Stimulated activated CD4-positive, alpha-beta T cell treated with anti-CD3 and anti-CD28 coated beads, Interleukin-2, amount 100 ng/mL, for 24 hours (primary cell): ENCODE data around the gene ST6GAL2.

Experiments used
- DNase-seq, 2 donors: peaks; one replicate each; pipeline ENCODE4 v3.0.0-alpha.2; 2020

ST6GAL2 gene

GRCh38 chr2:106816974-106817373 is 69.0 kb downstream of the ST6GAL2 start:
- DNase-seq, result no peak

DNA sequence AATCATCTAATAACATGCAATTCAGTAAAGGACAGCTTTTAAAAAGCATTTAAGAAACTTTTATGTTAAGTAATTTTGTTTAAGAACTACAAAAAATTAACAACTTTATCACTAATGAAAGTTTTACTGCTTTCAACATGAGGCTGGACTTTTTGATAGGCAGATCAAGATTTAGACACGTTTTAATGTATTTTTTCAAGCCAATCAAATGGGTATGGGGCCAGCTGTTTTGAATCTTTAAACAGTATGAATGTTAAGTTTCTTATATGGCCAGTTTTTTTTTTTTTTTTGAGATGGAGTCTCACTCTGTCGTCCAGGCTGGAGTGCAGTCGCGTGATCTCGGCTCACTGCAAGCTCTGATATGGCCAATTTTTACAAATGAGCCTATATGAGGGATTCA is 73.1 kb downstream of the ST6GAL2 start:
- no peak for DNase-seq

GRCh38 chr2:106812383-106812782 is 73.6 kb downstream of the ST6GAL2 start:
- DNase-seq, result no peak

DNA sequence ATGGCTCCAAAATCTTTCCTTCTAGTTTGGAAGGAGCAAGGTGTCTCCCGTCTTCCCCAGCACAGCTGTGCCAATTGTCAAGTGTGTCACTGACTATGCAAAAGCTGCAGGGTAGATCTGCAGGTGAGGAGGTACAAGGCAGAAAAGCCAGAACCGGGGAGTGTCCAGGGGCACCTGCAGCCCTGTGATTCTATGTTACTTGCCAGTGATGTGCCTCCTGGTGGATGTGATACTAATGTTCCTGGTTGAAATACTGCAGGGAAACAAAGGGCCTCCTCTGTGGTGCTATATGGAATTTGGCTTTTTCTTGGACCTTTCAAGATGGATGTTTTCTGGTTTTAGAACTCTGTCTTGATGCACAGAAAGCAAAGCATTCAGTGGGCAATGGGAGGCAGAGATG is 80.3 kb downstream of the ST6GAL2 start:
- no peak for DNase-seq

DNA sequence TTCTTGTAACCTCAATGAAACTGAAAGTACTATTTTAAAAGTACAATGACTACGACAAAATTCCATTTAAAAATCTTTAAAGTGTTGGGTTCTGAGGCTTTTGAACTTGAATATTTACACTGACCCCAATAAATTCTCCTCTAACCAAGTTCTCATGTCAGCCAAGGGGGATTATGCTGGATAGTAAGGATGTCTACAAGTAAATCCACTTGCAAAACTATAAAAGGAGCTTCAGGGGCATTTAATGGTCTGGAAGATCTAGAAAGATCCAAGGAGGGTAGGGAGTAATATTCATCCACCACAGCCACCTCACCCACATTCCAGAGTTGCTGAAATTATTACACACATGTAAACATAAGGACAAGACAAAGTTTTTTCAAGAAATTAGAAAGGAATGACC is 81.8 kb downstream of the ST6GAL2 start:
- DNase-seq, result no peak

DNA sequence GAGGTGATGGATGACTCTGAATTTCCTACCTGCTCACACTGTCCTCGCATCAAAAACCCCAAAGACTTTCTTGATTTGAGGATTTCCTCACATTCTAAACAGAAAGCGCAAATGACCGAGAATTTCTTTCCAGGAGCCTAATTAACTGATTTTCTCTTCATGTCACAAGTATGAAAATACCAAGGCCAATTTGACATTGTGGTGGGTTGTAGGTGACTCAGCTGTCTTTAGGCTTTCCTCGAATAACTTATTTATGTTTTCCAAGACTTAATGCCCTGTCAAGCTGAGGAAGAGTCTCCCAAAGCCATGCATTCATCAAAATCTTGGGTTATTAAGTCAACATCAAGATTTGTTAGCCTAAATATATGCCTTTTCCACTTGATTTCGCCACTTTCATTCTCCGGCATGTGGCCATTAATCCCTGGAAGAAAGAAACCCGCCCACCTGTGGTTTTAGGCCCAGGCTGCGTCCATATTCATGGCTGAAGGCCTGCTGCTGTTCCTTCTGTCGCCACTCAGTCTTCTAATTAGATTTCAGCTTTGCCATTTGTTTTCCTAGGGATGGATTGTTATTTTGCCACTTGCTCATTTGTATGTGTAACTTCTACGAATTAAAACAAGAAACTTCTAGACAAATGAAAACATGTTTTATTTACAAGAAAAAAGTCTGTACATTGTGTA is 84.9 kb downstream of the ST6GAL2 start:
- no peak for DNase-seq

GRCh38 chr2:106800180-106800579 is 85.8 kb downstream of the ST6GAL2 start:
- no peak for DNase-seq

GRCh38 chr2:106798826-106799552 is 87.0 kb downstream of the ST6GAL2 start:
- no peak for DNase-seq

DNA sequence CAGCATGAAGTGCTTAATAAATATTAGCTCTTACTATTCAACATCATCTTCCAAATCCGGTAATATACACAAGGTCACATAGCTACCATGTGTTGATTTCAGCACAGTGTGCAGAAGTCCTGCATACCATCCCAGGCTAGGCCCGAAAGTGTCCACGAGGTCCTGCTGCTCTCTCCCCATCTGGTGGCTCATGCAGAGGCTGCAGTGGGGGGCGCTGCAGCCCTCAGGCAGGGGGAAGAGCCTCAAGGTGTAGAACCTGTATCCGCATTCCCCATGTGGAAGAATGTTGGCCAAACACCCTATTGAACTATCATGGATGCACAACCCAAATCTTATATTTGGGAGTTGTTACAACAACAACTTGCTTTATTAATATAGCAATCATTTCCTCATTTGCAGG is 88.5 kb downstream of the ST6GAL2 start:
- no peak for DNase-seq

DNA sequence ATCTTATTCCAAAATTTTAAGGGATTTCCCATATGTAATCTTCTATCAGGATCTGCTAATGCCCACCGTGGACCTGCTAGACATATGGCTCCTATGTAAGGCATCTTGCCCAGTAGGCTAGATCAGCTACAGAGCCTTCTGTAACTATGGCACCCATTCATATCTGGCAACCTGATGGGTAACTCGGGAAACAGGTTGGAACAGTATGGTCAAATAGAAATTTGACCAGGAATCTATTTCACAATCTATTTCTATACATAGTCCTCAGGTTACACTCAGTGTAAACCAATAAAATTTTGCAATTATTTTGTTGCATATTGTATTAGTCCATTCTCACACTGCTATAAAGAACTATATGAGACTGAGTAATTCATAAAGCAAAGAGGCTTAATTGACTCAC is 93.3 kb downstream of the ST6GAL2 start:
- DNase-seq, result no peak

DNA sequence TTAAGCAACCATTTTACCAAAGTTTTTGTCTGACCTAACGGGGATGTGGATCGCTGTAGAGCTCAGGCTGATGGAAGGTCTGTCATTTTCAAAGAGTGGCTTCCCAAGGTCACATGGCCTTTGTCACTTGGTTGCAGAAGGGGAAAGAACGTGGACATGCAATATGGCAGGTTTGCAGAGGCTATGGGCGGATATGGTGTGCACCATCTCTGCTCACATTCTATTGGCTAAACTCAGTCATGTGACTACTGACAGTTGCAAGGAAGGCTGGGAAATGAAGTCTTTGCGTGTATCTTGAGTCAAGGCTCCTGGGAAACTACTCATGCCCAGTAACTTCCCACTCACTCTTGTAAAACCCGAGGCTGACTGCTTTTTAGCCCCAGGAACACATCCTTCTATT is 96.8 kb downstream of the ST6GAL2 start:
- DNase-seq, result no peak

GRCh38 chr2:106782681-106783080 is 103.3 kb downstream of the ST6GAL2 start:
- DNase-seq, result no peak

GRCh38 chr2:106781196-106781595 is 104.8 kb downstream of the ST6GAL2 start:
- DNase-seq, result no peak

GRCh38 chr2:106771811-106772210 is 114.2 kb downstream of the ST6GAL2 start:
- DNase-seq, result no peak

DNA sequence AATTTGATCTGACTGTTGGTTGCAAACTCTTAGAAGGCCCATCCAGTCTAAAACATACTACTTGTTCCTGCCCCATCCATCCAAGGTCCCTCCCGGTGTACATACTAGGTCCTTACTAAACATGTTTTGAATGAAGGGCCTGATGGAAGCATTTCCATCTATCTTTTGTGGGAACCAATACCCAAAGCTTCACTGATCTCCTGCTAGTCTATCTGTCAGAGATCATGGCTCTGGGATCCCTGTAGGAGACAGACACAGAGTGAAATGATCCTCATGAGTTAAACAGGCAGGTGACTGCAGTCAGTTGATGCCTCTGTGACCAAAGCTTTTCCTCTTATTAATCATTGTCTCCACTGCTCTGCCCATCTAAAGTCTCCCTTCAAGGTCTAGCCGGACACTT is 115.0 kb downstream of the ST6GAL2 start:
- DNase-seq, result no peak

DNA sequence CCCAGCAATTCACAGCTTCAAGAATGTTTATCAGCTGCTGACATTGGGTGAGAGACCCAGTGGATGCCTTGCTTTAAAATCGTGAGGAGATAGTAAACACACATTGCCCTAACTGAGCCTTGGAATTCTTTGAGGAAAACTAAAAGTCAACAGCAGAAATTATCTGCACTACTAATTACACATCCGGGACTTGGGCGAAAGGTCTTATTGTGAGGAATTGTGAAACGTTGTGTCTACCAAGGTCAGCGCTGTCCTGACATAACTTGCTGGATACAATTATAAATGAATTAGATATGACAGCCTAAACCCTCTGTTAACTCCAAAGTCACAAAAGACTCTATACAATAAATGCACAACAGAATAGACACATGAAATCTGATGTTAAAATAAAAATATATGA is 121.4 kb downstream of the ST6GAL2 start:
- DNase-seq, result no peak

DNA sequence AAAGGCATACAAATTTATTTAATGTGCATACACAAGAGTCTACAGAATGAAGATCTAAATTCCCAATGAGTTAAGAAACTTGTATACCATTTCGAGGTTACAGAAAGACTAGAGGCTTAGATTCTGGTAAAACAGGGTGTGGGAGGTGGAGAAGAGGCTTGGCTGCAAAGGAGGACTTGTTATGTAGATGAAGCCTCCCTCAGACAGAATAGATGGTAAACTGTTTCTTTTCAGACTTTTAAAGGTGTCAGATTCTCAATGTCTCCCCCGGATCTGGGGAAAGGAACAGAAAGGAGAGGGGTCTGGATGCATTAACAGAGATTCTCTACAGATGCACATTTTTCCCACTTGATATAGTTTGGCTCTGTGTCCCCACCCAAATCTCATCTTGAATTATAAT is 126.0 kb downstream of the ST6GAL2 start:
- DNase-seq, result no peak

DNA sequence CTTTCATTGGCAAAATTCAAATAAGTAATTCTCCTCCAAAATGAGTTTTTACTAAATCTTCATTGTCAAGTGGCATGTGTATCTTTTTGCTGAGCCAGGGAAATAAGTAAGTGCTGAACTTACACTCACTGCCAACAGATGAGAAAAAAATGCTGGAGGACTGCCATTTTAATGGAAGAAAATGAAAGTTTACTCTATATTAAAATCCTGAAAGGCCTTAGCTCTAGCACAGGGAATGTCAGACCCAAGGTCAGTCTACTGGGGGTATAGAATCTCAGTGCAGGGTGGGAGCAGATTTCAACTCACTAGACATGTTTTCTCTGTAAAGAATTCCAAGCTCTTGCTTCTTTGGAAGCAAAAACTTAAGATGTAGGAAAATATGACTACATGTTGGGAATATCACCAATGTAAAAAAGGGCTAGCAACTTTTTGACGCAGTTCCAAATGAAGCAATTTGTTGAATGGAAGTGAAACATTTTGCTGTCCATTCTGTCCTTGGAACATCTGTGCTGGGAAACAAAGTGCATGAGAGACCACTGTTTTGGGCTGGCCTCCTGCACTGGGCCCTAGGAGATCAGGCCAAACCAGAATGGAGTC is 127.0 kb downstream of the ST6GAL2 start:
- no peak for DNase-seq
